Measurements from ENCODE around the gene PON2.

- TF ChIP-seq, protein P1, sequence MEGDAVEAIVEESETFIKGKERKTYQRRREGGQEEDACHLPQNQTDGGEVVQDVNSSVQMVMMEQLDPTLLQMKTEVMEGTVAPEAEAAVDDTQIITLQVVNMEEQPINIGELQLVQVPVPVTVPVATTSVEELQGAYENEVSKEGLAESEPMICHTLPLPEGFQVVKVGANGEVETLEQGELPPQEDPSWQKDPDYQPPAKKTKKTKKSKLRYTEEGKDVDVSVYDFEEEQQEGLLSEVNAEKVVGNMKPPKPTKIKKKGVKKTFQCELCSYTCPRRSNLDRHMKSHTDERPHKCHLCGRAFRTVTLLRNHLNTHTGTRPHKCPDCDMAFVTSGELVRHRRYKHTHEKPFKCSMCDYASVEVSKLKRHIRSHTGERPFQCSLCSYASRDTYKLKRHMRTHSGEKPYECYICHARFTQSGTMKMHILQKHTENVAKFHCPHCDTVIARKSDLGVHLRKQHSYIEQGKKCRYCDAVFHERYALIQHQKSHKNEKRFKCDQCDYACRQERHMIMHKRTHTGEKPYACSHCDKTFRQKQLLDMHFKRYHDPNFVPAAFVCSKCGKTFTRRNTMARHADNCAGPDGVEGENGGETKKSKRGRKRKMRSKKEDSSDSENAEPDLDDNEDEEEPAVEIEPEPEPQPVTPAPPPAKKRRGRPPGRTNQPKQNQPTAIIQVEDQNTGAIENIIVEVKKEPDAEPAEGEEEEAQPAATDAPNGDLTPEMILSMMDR (IDR thresholded peaks at IDR 0.05; ENCODE audit: poor library complexity, severe bottlenecking): no peak
- TF ChIP-seq POLR2AphosphoS5 (IDR thresholded peaks at IDR 0.05): no peak
- no peak for TF ChIP-seq EP300 (conservative IDR thresholded peaks at IDR 0.05; ENCODE audit: poor library complexity, severe bottlenecking)
- TF ChIP-seq SMC3 (conservative IDR thresholded peaks at IDR 0.05; ENCODE audit: poor library complexity): no peak
These were observed 29.6 kb downstream of the PON2 start for GRCh38 chr7:95405208-95405607.
